Measurements from ENCODE around the gene PLEKHH1.

GRCh38 chr14:67575684-67576083 lies 42.6 kb downstream of the PLEKHH1 start:
- TF ChIP-seq CTCF (IDR thresholded peaks at IDR 0.05) (no peak), POLR2A (IDR thresholded peaks at IDR 0.05) (no peak)

Data from testis (tissue), 2 donors.